GM10266 (cell line): Measurements from ENCODE around the gene PRKCH.

ENCODE experiments used
- DNase-seq: peaks from one replicate; pipeline ENCODE4 v3.0.0; 2012; ENCODE audit errors: extremely low spot score
- CTCF ChIP-seq: IDR thresholded peaks from 2 replicates; pipeline ENCODE4 v1.5.1; 2012; ENCODE audit warnings: mild to moderate bottlenecking, low read depth; ENCODE audit not compliant: control insufficient read depth, insufficient read depth; ENCODE audit errors: missing control alignments

Gene PRKCH

GRCh38 chr14:61362072-61362750 is 40.8 kb downstream of the PRKCH start:
- no peak for TF ChIP-seq CTCF
- no peak for DNase-seq

DNA sequence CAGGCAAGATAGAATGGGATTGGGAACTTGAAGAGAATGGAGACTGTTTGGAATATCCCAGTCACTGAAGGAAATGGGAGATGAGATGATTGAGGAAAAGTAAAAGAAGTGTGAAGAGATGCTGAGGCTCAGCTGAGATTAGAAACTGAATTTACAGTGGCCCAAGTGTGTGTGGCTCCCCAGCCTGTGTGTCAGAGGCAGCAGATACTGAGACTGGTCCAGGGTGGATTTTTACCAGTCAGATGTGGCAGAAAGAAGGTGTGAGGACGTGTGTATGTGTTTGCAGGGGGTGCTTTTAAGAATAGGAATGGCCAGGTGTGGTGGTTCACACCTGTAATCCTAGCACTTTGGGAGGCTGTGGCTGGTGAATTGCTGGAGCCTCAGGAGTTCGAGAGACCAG is 42.9 kb downstream of the PRKCH start:
- no peak for DNase-seq
- no peak for TF ChIP-seq CTCF

- no peak for DNase-seq
- TF ChIP-seq CTCF, result no peak
Measured at GRCh38 chr14:61365667-61366212, 44.4 kb downstream of the PRKCH start.

- TF ChIP-seq CTCF, result no peak
- DNase-seq, result no peak
Measured at GRCh38 chr14:61368114-61368710, 46.8 kb downstream of the PRKCH start.

DNA sequence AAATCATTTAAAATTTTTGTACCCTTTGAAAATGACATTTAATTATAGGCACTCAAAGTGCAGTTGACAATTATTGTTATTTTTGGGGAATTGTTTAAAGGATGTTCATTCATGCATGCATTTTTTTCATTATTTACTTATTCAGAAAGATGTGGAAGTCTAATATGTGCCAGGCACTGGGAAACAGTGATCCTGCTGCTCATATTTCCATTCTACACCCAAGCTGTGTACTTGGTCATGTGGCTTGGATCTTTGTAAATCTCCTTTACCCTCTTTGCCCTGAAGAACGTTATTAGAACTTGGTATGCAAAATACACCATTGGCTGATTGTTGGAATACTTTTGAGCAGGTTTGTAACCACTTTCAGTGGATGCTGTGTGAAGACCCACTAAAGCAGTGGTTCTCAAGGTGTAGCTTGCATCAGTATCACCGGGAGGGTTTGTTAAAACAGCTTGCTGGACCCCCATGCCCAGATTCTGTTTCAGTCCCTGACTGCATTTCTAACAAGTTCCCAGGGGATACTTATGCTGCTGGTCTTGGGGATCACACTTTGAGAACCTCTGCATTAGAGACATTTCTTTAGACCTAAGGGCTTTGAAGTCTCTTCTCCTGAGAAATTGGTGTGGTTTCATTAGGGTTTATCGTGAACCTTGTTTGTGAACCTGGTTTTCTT is 47.5 kb downstream of the PRKCH start:
- TF ChIP-seq CTCF, result no peak
- no peak for DNase-seq

DNA sequence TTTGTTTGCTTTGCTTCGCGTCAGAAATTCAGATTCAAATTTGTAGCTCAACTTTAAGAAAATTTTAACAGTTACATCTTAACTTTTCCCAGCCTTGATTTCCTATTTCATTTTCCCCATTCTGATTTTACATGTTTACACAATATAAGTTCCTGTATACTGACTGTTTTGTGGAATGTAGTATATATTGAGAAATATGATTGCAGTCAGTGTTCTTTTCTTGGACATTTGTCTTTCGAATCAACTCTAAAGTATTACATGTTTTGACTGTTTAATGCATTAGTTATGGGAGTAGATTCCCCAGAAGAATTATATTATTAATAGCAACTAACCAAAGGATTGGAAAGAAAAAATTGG is 48.1 kb downstream of the PRKCH start:
- DNase-seq, result no peak
- no peak for TF ChIP-seq CTCF

DNA sequence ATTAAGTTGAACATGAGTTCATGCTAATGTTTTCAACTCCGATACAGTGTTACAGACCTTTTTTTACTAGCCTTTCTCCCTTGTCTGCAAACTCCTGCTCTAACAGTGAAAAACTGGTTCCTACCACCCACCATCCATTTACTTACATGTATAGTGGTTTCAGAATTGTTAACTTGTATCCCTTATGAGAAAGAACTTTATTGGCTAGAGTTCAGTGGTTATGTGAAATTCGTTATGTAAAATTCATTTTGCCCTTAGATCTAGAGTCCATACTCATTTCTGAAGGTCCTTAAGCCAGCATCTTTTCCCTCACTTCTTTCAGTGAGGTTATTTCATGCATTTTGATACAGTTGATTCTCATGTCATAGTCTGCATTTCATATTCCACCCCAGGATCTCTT is 51.0 kb downstream of the PRKCH start:
- DNase-seq, result no peak
- no peak for TF ChIP-seq CTCF
